K562 (cell line): ENCODE results near the gene ORAI3. TPM values are rescaled to one million over a fixed set of nuclear protein-coding genes. Genes with fewer than 3 reads are reported as not detected.

Experiments
- CC2D1A ChIP-seq: fragments of 450-650 bp; IDR thresholded peaks from 2 replicates; pipeline ENCODE4 v1.6.1; 2017; ENCODE audit warnings: mild to moderate bottlenecking
- CHAMP1 ChIP-seq: fragments of 450-650 bp; IDR thresholded peaks from 2 replicates; pipeline ENCODE4 v1.6.1; 2016; ENCODE audit warnings: mild to moderate bottlenecking
- CTBP1 ChIP-seq: fragments of 450-650 bp; IDR thresholded peaks from 2 replicates; pipeline ENCODE4 v1.6.1; 2016; ENCODE audit warnings: borderline replicate concordance
- EP400 ChIP-seq: fragments of 450-650 bp; IDR thresholded peaks from 2 replicates; pipeline ENCODE4 v1.6.1; 2017; ENCODE audit warnings: antibody characterized with exemption, mild to moderate bottlenecking, moderate library complexity
- FOXK2 ChIP-seq, 2 experiments: fragments of 450-650 bp; IDR thresholded peaks in 1 of 2; conservative IDR thresholded peaks in 1 of 2; 2 replicates each; pipeline ENCODE4 v1.6.1; 2016; ENCODE audit warnings: low read depth in 2 of 2, mild to moderate bottlenecking in 1 of 2
- KDM1A ChIP-seq, 2 experiments: fragments of 450-650 bp; IDR thresholded peaks; 2 replicates each; pipeline ENCODE4 v1.6.1; 2016; ENCODE audit warnings: mild to moderate bottlenecking in 2 of 2
- MYC ChIP-seq, 2 experiments: fragments of 250-450 bp in 1 of 2; sonication (Bioruptor Pico) in 1 of 2; IDR thresholded peaks; 2 replicates each; pipeline versions ENCODE4 v1.5.1 to v1.6.1; 2012 to 2021; ENCODE audit warnings: low read depth in 2 of 2, borderline replicate concordance in 1 of 2, improper control_type of control experiment in 1 of 2, low read length in 1 of 2, mild to moderate bottlenecking in 1 of 2, moderate library complexity in 1 of 2
- PKNOX1 ChIP-seq: fragments of 450-650 bp; IDR thresholded peaks from 2 replicates; pipeline ENCODE4 v1.6.1; 2016
- ZBTB2 ChIP-seq: fragments of 450-650 bp; IDR thresholded peaks from 2 replicates; pipeline ENCODE4 v1.6.1; 2016; ENCODE audit warnings: antibody characterized with exemption
- polyA plus RNA-seq, 8 experiments: library from polyadenylated mRNA; depleted of rRNA in 4 of 8; stranded (reverse) in 5 of 8; unstranded in 3 of 8; fragments of >200 nt; fragmentation: Nextera tagmentation in 2 of 8; fragmentation: Illumina TruSeq in 1 of 8; extraction: Ambion mirVana in 2 of 8; extraction: Trizol in 1 of 8; gene quantifications; 2 replicates each; pipeline versions ENCODE4 v1.2.1 to v1.2.3, GENCODE V29; 2011 to 2014; ENCODE audit warnings: inconsistent platforms in 1 of 8, missing spikeins in 1 of 8
- total RNA-seq, 7 experiments: library from RNA; depleted of rRNA in 6 of 7; stranded (reverse); fragments of >200 nt in 6 of 7; fragmentation: Illumina TruSeq in 2 of 7; extraction: Trizol in 2 of 7; gene quantifications; 2 replicates each; pipeline versions ENCODE4 v1.2.1 to v1.2.3, GENCODE V29; 2011 to 2021; ENCODE audit warnings: low replicate concordance in 1 of 7

Gene ORAI3
- total and polyA plus RNA-seq, 9 of the 15 experiments (the other 6 are each of a cell fraction or from before 2014, with no cell fraction given) = 4.9 to 23.3 (median 14.1) TPM

- TF ChIP-seq PKNOX1 (0 out of 2 replicates have a peak, but pooled peaks have one; percentile 15), CTBP1 (peak; percentile 71), CHAMP1 (no peak), EP400 (peak; percentile 70), ZBTB2 (0 out of 2 replicates have a peak, but pooled peaks have one; percentile 19), KDM1A (IDR thresholded peaks at IDR 0.05) (0 out of 4 replicates have a peak, but pooled peaks of 1 of the 2 experiments have one; percentile 5), CC2D1A (no peak), FOXK2 (conservative IDR thresholded peaks at IDR 0.05 in 1 of 2, IDR thresholded peaks at IDR 0.05 in 1 of 2; ENCODE audit: low read depth in 2 of 2) (peak in 1 of 2 experiments; percentile 71; a peak in 2 of 4 replicates), MYC (IDR thresholded peaks at IDR 0.05; ENCODE audit: low read depth, low read length) (peak; percentile 74), MYC (CRISPR knock-in tag; IDR thresholded peaks at IDR 0.05; ENCODE audit: borderline replicate concordance, low read depth) (no peak; the same call in 1 of the 2 replicates)
Measured at GRCh38 chr16:30903002-30903401, 45.9 kb upstream of the ORAI3 start (continued).
